Spleen (tissue), 7 donors: ENCODE results near the gene ENGASE.

Source experiments
- POLR2A ChIP-seq, 3 donors: fragments of 450-650 bp; IDR thresholded peaks; one replicate each; pipeline ENCODE4 v1.5.1; 2017; ENCODE audit warnings: antibody characterized with exemption in 3 of 3, mild to moderate bottlenecking in 1 of 3
- POLR2AphosphoS5 ChIP-seq, 3 donors: sonication (generic); formaldehyde crosslinking; IDR thresholded peaks; one replicate each; pipeline ENCODE4 v1.5.1; 2017; ENCODE audit warnings: antibody characterized with exemption in 3 of 3
- TF ChIP-seq, protein P1 (sequence below), 11 experiments: fragments of 200-600 bp in 7 of 11; fragments of 450-650 bp in 4 of 11; sonication (generic) in 4 of 11; IDR thresholded peaks in 8 of 11; conservative IDR thresholded peaks in 3 of 11; 1 replicate in 7 of 11; 2 replicates in 4 of 11; pipeline versions ENCODE4 v1.4.0 to v1.8.0; 2016 to 2021; ENCODE audit warnings: antibody characterized with exemption in 11 of 11, inconsistent platforms in 4 of 11, mild to moderate bottlenecking in 1 of 11
- donor health status: DM: no; HTN: no; CAD: no; lungs with moderate emphysema.
- donor health status: DM: no; HTN: no; CAD: no.
- donor health status: DM: no; HTN: no; CAD: no.

DNA sequence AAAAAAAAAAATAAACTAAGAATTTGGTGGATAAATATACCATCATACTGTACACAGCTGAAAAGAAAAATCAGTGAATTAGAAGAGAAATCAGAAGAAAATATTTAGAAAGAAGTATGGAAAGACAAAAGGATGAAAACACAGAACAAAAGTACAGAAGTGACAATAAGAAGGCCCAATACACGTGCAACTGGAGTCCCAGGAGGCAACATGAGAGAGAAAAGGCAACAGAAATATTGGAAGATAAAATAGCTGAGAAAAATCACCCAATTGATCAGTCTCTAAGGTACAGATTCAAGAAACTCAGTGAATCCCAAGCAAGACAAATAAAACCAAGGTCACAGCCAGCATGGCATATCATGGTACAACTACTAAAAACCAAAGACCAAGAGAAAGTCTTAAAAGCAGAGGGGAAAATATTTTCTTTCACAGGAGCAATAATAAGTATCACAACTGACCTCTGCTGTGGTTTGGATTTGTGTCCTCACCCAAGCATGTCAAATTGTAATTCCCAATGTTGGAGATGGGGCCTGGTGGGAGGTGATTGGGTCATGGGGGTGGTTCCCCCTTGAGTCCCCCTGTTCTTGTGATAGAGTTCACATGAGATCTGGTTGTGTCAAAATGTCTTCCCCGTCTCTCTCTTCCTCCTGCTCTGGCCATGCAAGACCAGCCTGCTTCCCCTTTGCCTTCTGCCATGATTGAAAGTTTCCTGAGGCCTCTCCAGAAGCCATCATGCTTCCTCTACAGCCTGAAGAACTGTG is 20.2 kb upstream of the ENGASE start:
- TF ChIP-seq, protein P1, sequence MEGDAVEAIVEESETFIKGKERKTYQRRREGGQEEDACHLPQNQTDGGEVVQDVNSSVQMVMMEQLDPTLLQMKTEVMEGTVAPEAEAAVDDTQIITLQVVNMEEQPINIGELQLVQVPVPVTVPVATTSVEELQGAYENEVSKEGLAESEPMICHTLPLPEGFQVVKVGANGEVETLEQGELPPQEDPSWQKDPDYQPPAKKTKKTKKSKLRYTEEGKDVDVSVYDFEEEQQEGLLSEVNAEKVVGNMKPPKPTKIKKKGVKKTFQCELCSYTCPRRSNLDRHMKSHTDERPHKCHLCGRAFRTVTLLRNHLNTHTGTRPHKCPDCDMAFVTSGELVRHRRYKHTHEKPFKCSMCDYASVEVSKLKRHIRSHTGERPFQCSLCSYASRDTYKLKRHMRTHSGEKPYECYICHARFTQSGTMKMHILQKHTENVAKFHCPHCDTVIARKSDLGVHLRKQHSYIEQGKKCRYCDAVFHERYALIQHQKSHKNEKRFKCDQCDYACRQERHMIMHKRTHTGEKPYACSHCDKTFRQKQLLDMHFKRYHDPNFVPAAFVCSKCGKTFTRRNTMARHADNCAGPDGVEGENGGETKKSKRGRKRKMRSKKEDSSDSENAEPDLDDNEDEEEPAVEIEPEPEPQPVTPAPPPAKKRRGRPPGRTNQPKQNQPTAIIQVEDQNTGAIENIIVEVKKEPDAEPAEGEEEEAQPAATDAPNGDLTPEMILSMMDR (IDR thresholded peaks at IDR 0.05 in 8 of 11, conservative IDR thresholded peaks at IDR 0.05 in 3 of 11): no peak
- TF ChIP-seq POLR2A (IDR thresholded peaks at IDR 0.05): no peak
- TF ChIP-seq POLR2AphosphoS5 (IDR thresholded peaks at IDR 0.05): no peak
